Mesenchymal stem cell (in vitro differentiated cells and primary cell): ENCODE results near the gene ADH6.

Experiments used
- DNase-seq: peaks from one replicate; pipeline ENCODE4 v3.0.0-alpha.2; 2013
- H2AFZ ChIP-seq: one replicate; pipeline ENCODE4 v1.6.1; 2013; ENCODE audit warnings: low read depth, mild to moderate bottlenecking, control low read depth, inconsistent platforms, low read length, moderate library complexity
- H2AK5ac ChIP-seq: 2 replicates; pipeline ENCODE4 v1.6.1; 2013; ENCODE audit warnings: low read length, moderate library complexity, mild to moderate bottlenecking, inconsistent platforms; ENCODE audit not compliant: severe bottlenecking
- H2BK120ac ChIP-seq: one replicate; pipeline ENCODE4 v1.6.1; 2013; ENCODE audit warnings: low read depth, mild to moderate bottlenecking, inconsistent platforms, low read length, moderate library complexity
- H2BK12ac ChIP-seq, 2 experiments: one replicate each; pipeline ENCODE4 v1.6.1; 2013; ENCODE audit warnings: inconsistent platforms in 2 of 2, low read length in 2 of 2, mild to moderate bottlenecking in 2 of 2, moderate library complexity in 2 of 2, control low read depth in 1 of 2
- H2BK15ac ChIP-seq: one replicate; pipeline ENCODE4 v1.6.1; 2013; ENCODE audit warnings: mild to moderate bottlenecking, low read depth, inconsistent platforms; ENCODE audit not compliant: poor library complexity, severe bottlenecking
- H2BK5ac ChIP-seq: 2 replicates; pipeline ENCODE4 v1.6.1; 2013; ENCODE audit warnings: low read depth, mild to moderate bottlenecking, low read length, control low read depth, inconsistent platforms; ENCODE audit not compliant: poor library complexity, severe bottlenecking
- H3K14ac ChIP-seq, 2 experiments: one replicate each; pipeline ENCODE4 v1.6.1; 2013; ENCODE audit warnings: inconsistent platforms in 2 of 2, low read length in 2 of 2, control low read depth in 1 of 2, mild to moderate bottlenecking in 1 of 2, moderate library complexity in 1 of 2
- H3K18ac ChIP-seq, 2 experiments: one replicate each; pipeline ENCODE4 v1.6.1; 2013; ENCODE audit warnings: inconsistent platforms in 2 of 2, low read length in 2 of 2, control low read depth in 1 of 2, low read depth in 1 of 2, mild to moderate bottlenecking in 1 of 2
- H3K23ac ChIP-seq, 2 experiments: one replicate each; pipeline ENCODE4 v1.6.1; 2013; ENCODE audit warnings: inconsistent platforms in 2 of 2, low read length in 2 of 2, mild to moderate bottlenecking in 2 of 2, moderate library complexity in 2 of 2, control low read depth in 1 of 2
- H3K27ac ChIP-seq: 2 replicates; pipeline ENCODE4 v1.5.1; 2013; ENCODE audit warnings: mild to moderate bottlenecking, moderate library complexity, low read length, control low read depth, inconsistent platforms; ENCODE audit not compliant: poor library complexity, severe bottlenecking
- H3K27me3 ChIP-seq, 2 experiments: 2 replicates each; pipeline versions ENCODE4 v1.6.1 to v1.7.0; 2013; ENCODE audit warnings: low read length in 2 of 2, mild to moderate bottlenecking in 2 of 2, moderate library complexity in 2 of 2, control low read depth in 1 of 2, inconsistent platforms in 1 of 2; ENCODE audit not compliant: control insufficient read depth in 1 of 2, insufficient read depth in 1 of 2
- H3K36me3 ChIP-seq, 2 experiments: 2 replicates each; pipeline versions ENCODE4 v1.6.1 to v1.7.0; 2013; ENCODE audit warnings: low read length in 2 of 2, control low read depth in 1 of 2, inconsistent platforms in 1 of 2, low read depth in 1 of 2, mild to moderate bottlenecking in 1 of 2; ENCODE audit not compliant: insufficient read depth in 2 of 2, control insufficient read depth in 1 of 2
- H3K4ac ChIP-seq, 2 experiments: one replicate each; pipeline ENCODE4 v1.6.1; 2013; ENCODE audit warnings: inconsistent platforms in 2 of 2, low read length in 2 of 2, mild to moderate bottlenecking in 2 of 2, moderate library complexity in 2 of 2, control low read depth in 1 of 2, low read depth in 1 of 2
- H3K4me1 ChIP-seq: 2 replicates; pipeline ENCODE4 v1.6.1; 2013; ENCODE audit warnings: low read depth, low read length, control low read depth; ENCODE audit not compliant: control insufficient read depth, insufficient read depth
- H3K4me2 ChIP-seq: 2 replicates; pipeline ENCODE4 v1.6.1; 2013; ENCODE audit warnings: low read length, mild to moderate bottlenecking, inconsistent platforms; ENCODE audit not compliant: poor library complexity, severe bottlenecking
- H3K4me3 ChIP-seq, 2 experiments: 2 replicates each; pipeline versions ENCODE4 v1.5.1 to v1.7.0; 2013; ENCODE audit warnings: low read length in 2 of 2, mild to moderate bottlenecking in 2 of 2, control low read depth in 1 of 2, low read depth in 1 of 2; ENCODE audit not compliant: insufficient read depth in 1 of 2
- H3K79me1 ChIP-seq: replicated peaks from 2 replicates; pipeline ENCODE4 v1.6.1; 2013; ENCODE audit warnings: mild to moderate bottlenecking, control low read depth, low read length, inconsistent platforms; ENCODE audit not compliant: poor library complexity, severe bottlenecking
- H3K9ac ChIP-seq: 2 replicates; pipeline ENCODE4 v1.7.0; 2013; ENCODE audit warnings: mild to moderate bottlenecking, low read length, moderate library complexity
- H3K9me3 ChIP-seq: 2 replicates; pipeline ENCODE4 v1.7.0; 2013; ENCODE audit warnings: mild to moderate bottlenecking, low read length; ENCODE audit not compliant: control insufficient read depth
- H4K8ac ChIP-seq: one replicate; pipeline ENCODE4 v1.6.1; 2013; ENCODE audit warnings: inconsistent platforms, mild to moderate bottlenecking, low read length, moderate library complexity
- H4K91ac ChIP-seq: one replicate; pipeline ENCODE4 v1.6.1; 2013; ENCODE audit warnings: mild to moderate bottlenecking, low read length, inconsistent platforms
- WGBS: methylation state at CpG from one replicate; pipeline ENCODE4 v1.1.7; 2013; ENCODE audit warnings: mixed read lengths; 5-methylcytosine and 5-hydroxymethylcytosine counted together

The ADH6 gene

GRCh38 chr4:99186029-99186428, 33.0 kb downstream of the ADH6 start:
- no peak overlapping the region for H2AK5ac ChIP-seq
- H3K14ac ChIP-seq, result no peak overlapping the region
- H3K4ac ChIP-seq, result no peak overlapping the region
- H2BK12ac ChIP-seq, result no peak overlapping the region
- H2BK15ac ChIP-seq, result no peak overlapping the region
- H3K27ac ChIP-seq, result no peak overlapping the region
- H3K36me3 ChIP-seq, result no peaks in the 10 kb centered on the region
- H4K8ac ChIP-seq, result no peak overlapping the region
- H3K9me3 ChIP-seq, result no peaks in the 10 kb centered on the region
- H2BK120ac ChIP-seq, result no peak overlapping the region
- no peak overlapping the region for H3K23ac ChIP-seq
- H3K9ac ChIP-seq, result no peak overlapping the region
- H3K27me3 ChIP-seq, result no peaks in the 10 kb centered on the region
- no peak for DNase-seq
- H2AFZ ChIP-seq, result no peak overlapping the region
- H3K4me3 ChIP-seq, result no peak overlapping the region
- no peaks in the 10 kb centered on the region for H3K4me1 ChIP-seq
- no peak overlapping the region for H2BK5ac ChIP-seq
- no peak overlapping the region for H4K91ac ChIP-seq
- H3K4me2 ChIP-seq, result no peak overlapping the region
- no peak overlapping the region for H3K18ac ChIP-seq
- H3K79me1 ChIP-seq, result no peaks in the 10 kb centered on the region
- 67% methylated on average over 1 of the region's 1 CpG for WGBS

- no peak overlapping the region for H3K4me3 ChIP-seq
- no peak overlapping the region for H3K27ac ChIP-seq
- H2AFZ ChIP-seq, result no peak overlapping the region
- H3K36me3 ChIP-seq, result no peaks in the 10 kb centered on the region
- no peaks in the 10 kb centered on the region for H3K9me3 ChIP-seq
- H3K79me1 ChIP-seq, result no peaks in the 10 kb centered on the region
- no peak overlapping the region for H4K91ac ChIP-seq
- no peak overlapping the region for H3K4ac ChIP-seq
- H3K4me1 ChIP-seq, result no peaks in the 10 kb centered on the region
- no peaks in the 10 kb centered on the region for H3K27me3 ChIP-seq
- no peak overlapping the region for H2BK120ac ChIP-seq
- H2BK12ac ChIP-seq, result no peak overlapping the region
- H3K18ac ChIP-seq, result no peak overlapping the region
- H3K23ac ChIP-seq, result no peak overlapping the region
- 77% methylated on average over 2 of the region's 2 CpGs for WGBS
- no peak overlapping the region for H3K14ac ChIP-seq
- H4K8ac ChIP-seq, result no peak overlapping the region
- H2AK5ac ChIP-seq, result no peak overlapping the region
- H2BK15ac ChIP-seq, result no peak overlapping the region
- DNase-seq, result no peak
- H3K9ac ChIP-seq, result no peak overlapping the region
- H2BK5ac ChIP-seq, result no peak overlapping the region
- H3K4me2 ChIP-seq, result no peak overlapping the region
Observed at GRCh38 chr4:99185581-99185980, 33.5 kb downstream of the ADH6 start.

GRCh38 chr4:99180382-99181070, 38.5 kb downstream of the ADH6 start:
- H4K91ac ChIP-seq, result no peak overlapping the region
- no peak overlapping the region for H2AFZ ChIP-seq
- H3K27me3 ChIP-seq, result no peaks in the 10 kb centered on the region
- no peaks in the 10 kb centered on the region for H3K79me1 ChIP-seq
- H2AK5ac ChIP-seq, result no peak overlapping the region
- peak; percentile 50 for DNase-seq
- no peak overlapping the region for H2BK5ac ChIP-seq
- WGBS, result 90% methylated on average over 2 of the region's 2 CpGs
- no peak overlapping the region for H3K4me2 ChIP-seq
- H3K27ac ChIP-seq, result no peak overlapping the region
- H3K9ac ChIP-seq, result peak overlapping the region; percentile 59
- H3K23ac ChIP-seq, result no peak overlapping the region
- H2BK120ac ChIP-seq, result no peak overlapping the region
- peaks cover 7% of the 10 kb centered on the region for H3K9me3 ChIP-seq
- H2BK12ac ChIP-seq, result no peak overlapping the region
- peaks cover 0 to 5% of the 10 kb centered on the region in 2 experiments for H3K36me3 ChIP-seq
- H3K4ac ChIP-seq, result no peak overlapping the region
- H3K4me3 ChIP-seq, result peak overlapping the region in 1 of 2 experiments; percentile 70
- H2BK15ac ChIP-seq, result no peak overlapping the region
- peak overlapping the region in 1 of 2 experiments; percentile 18 for H3K18ac ChIP-seq
- peaks cover 4% of the 10 kb centered on the region for H3K4me1 ChIP-seq
- no peak overlapping the region for H4K8ac ChIP-seq
- peak overlapping the region in 1 of 2 experiments; percentile 30 for H3K14ac ChIP-seq

GRCh38 chr4:99179626-99180025, 39.4 kb downstream of the ADH6 start:
- H3K79me1 ChIP-seq, result no peaks in the 10 kb centered on the region
- no peak for DNase-seq

More at GRCh38 chr4:99179626-99180025, 39.4 kb downstream of the ADH6 start:
- H3K27ac ChIP-seq, result no peak overlapping the region
- H2AFZ ChIP-seq, result no peak overlapping the region
- peaks cover 7% of the 10 kb centered on the region for H3K9me3 ChIP-seq
- 90% methylated on average over 1 of the region's 1 CpG for WGBS
- peaks cover 4% of the 10 kb centered on the region for H3K4me1 ChIP-seq
- H3K18ac ChIP-seq, result no peak overlapping the region
- no peak overlapping the region for H3K4me2 ChIP-seq
- H4K91ac ChIP-seq, result no peak overlapping the region
- no peak overlapping the region for H3K9ac ChIP-seq
- H4K8ac ChIP-seq, result no peak overlapping the region
- H3K4ac ChIP-seq, result no peak overlapping the region
- H3K23ac ChIP-seq, result no peak overlapping the region
- no peak overlapping the region for H2BK5ac ChIP-seq
- H2BK15ac ChIP-seq, result no peak overlapping the region
- no peak overlapping the region for H2BK120ac ChIP-seq
- H2AK5ac ChIP-seq, result no peak overlapping the region
- no peak overlapping the region for H2BK12ac ChIP-seq
- no peaks in the 10 kb centered on the region for H3K27me3 ChIP-seq
- H3K4me3 ChIP-seq, result no peak overlapping the region
- peaks cover 0 to 5% of the 10 kb centered on the region in 2 experiments for H3K36me3 ChIP-seq
- H3K14ac ChIP-seq, result no peak overlapping the region
